ENCODE results near the gene ZRANB1. TPM values are rescaled to one million over a fixed set of nuclear protein-coding genes. Genes with fewer than 3 reads are reported as not detected.

The ZRANB1 gene
- total RNA-seq, result 10 to 100 TPM; 25.9 to 34.2 (median 34.1) TPM

- no peak for DNase-seq (ENCODE audit: low spot score)
- TF ChIP-seq, protein P1, sequence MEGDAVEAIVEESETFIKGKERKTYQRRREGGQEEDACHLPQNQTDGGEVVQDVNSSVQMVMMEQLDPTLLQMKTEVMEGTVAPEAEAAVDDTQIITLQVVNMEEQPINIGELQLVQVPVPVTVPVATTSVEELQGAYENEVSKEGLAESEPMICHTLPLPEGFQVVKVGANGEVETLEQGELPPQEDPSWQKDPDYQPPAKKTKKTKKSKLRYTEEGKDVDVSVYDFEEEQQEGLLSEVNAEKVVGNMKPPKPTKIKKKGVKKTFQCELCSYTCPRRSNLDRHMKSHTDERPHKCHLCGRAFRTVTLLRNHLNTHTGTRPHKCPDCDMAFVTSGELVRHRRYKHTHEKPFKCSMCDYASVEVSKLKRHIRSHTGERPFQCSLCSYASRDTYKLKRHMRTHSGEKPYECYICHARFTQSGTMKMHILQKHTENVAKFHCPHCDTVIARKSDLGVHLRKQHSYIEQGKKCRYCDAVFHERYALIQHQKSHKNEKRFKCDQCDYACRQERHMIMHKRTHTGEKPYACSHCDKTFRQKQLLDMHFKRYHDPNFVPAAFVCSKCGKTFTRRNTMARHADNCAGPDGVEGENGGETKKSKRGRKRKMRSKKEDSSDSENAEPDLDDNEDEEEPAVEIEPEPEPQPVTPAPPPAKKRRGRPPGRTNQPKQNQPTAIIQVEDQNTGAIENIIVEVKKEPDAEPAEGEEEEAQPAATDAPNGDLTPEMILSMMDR (IDR thresholded peaks at IDR 0.05), result no peak
- ATAC-seq (ENCODE audit: low FRiP score), result no peak
Measured at GRCh38 chr10:124941823-124942222, at the start of gene ZRANB1. ZRANB1 (plus strand) TSS chr10:124942123; CDS start chr10:124942494, 371 bp downstream.

DNA sequence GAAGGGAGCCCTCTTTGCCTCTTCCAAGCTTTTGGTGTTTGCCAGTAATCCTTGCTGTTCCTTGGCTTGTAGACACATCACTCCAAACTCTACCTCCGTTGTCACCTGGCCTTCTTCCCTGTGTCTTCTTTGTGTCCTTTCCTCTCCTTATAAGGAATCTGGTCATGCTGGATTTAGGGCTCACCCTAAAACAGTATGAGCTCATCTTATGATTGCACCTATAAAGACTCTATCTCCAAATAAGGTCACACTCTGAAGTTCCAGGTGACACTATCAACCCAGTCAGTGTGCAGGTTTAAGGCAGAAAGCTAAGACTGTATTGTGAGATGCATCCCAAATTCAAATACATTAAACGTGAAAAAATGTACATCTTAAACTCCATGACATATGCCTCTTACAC lies 49.0 kb upstream of the ZRANB1 start:
- TF ChIP-seq, protein P1 (IDR thresholded peaks at IDR 0.05), result no peak
- ATAC-seq (ENCODE audit: low FRiP score) (no peak), DNase-seq (ENCODE audit: low spot score) (no peak)

- TF ChIP-seq, protein P1 (IDR thresholded peaks at IDR 0.05), result no peak
- DNase-seq (ENCODE audit: low spot score) (no peak), ATAC-seq (ENCODE audit: low FRiP score) (no peak)
Measured at GRCh38 chr10:124894569-124895215, 47.2 kb upstream of the ZRANB1 start.

DNA sequence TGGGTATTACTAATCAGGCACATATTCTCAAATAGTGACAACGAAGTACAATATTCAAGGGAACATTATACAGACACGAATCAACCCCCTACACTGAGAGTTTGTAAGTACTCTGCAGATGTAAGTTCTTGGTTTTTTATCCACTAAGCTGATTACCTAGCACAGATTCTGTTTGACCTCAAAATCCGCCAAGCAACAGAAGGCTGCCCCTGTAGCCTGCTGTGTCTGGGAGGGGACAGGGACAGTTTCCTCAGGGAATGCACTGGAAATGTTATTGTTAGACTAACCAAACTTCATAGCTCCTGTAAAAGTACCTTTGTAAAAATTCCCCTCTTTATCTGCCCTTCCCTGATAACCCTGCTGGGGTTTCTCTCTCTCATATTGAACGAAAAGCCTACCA lies 45.2 kb upstream of the ZRANB1 start:
- DNase-seq (ENCODE audit: low spot score) (no peak), ATAC-seq (ENCODE audit: low FRiP score) (no peak)
- TF ChIP-seq, protein P1 (IDR thresholded peaks at IDR 0.05), result no peak

- ATAC-seq (ENCODE audit: low FRiP score) (no peak), DNase-seq (ENCODE audit: low spot score) (no peak)
- TF ChIP-seq, protein P1 (IDR thresholded peaks at IDR 0.05), result no peak
Measured at GRCh38 chr10:124898471-124898870, 43.5 kb upstream of the ZRANB1 start.

GRCh38 chr10:124899151-124899550 lies 42.8 kb upstream of the ZRANB1 start:
- DNase-seq (ENCODE audit: low spot score) (no peak), ATAC-seq (ENCODE audit: low FRiP score) (no peak)
- TF ChIP-seq, protein P1 (IDR thresholded peaks at IDR 0.05), result no peak

DNA sequence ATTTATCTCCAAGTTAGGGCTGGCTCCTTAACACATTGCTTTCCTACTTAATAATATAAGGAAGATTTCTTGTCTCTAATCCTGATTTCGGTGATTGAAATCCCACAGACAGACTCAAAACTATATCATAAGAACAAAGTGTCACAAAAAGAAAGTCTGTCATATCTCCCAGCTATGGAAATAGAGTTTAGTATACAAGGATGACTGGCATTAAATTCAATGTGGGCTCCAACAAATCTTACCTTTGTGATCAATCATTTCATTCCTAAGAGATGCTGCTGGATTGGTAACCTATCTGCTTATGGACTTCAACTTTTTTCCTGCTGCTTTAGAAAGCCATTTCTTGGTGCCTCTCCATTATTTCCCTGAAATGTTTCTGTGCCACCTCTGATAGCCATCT lies 39.5 kb upstream of the ZRANB1 start:
- ATAC-seq (ENCODE audit: low FRiP score) (no peak), DNase-seq (ENCODE audit: low spot score) (no peak)
- TF ChIP-seq, protein P1 (IDR thresholded peaks at IDR 0.05), result no peak
